Measurements from ENCODE around the gene PPM1M.

The PPM1M gene

DNA sequence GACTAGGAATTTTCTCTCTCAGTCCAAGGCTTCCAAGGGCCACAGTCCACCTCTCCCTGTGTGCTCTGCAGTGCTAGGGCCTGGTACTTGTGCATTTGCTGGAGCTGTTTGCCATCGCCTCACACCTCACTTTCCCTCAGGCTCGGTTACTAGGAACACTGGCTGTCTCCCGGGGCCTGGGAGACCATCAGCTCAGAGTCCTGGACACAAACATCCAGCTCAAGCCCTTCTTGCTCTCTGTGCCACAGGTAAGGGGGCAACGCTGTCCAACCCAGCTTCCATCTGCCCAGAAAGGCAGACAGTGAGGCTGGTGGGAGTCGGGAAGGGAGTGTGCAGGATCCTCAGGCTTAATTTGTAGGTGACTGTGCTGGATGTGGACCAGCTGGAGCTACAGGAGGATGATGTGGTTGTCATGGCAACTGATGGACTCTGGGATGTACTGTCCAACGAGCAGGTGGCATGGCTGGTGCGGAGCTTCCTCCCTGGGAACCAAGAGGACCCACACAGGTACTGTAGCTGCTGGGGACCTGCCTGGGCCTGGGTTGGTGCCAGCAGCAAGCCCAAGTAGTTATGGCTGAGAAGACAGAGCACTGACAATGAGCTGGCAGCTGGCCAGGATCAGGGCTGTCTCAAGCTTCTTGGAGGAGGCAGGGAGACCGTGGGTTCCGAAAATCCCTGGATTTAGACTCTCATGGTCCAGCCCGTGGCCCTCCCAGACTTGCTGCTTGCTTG is 3.4 kb downstream of the PPM1M start:
- TF ChIP-seq, protein P1, sequence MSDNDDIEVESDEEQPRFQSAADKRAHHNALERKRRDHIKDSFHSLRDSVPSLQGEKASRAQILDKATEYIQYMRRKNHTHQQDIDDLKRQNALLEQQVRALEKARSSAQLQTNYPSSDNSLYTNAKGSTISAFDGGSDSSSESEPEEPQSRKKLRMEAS (IDR thresholded peaks at IDR 0.05): no peak
- TF ChIP-seq NFIC (IDR thresholded peaks at IDR 0.05): peak; percentile 72

DNA sequence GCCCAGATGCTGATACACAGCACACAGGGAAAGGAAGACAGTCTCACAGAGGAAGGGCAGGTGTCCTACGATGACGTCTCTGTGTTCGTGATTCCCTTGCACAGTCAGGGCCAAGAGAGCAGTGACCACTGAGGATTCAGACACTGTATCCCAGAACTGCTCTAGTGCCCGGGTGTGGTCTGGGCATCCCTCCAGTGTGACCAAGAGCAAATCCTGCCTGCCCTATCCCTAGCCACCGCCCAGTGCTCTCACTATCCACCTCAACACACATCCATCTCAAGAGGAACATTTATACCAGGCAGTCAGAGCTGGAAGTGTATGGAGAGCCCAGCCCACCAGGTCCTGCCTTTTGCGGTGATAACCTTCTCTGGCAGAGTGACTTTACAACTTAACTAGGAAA is 4.1 kb downstream of the PPM1M start:
- TF ChIP-seq TEAD4 (IDR thresholded peaks at IDR 0.05) (no peak), TCF12 (IDR thresholded peaks at IDR 0.05; ENCODE audit: low read depth) (no peak), TAF1 (IDR thresholded peaks at IDR 0.05; ENCODE audit: low read depth) (no peak), EP300 (IDR thresholded peaks at IDR 0.05; ENCODE audit: borderline replicate concordance) (no peak)

DNA sequence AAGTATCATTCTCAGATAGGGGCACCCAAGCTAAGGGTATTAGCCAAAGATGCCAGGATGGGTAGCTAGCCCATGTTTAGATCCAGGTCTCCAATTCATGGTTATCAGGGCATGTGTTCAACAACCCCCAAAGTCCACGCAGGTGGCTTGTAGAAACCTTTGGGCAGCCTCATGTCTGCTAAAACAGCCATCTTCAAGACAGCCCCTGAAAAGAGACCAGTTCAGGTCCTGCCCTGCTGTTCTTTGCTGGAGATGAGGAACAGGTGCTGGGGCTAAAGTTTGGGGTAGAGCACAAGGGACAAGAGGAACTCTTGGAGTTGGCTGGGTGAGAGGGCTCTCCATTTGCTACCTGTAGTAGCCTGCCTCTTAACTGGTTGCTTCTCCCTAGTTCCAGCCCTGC is 4.6 kb downstream of the PPM1M start:
- TF ChIP-seq ZBTB7A (IDR thresholded peaks at IDR 0.05; ENCODE audit: low read depth): no peak
- no peak for TF ChIP-seq CREB1 (IDR thresholded peaks at IDR 0.05; ENCODE audit: low read depth)
- TF ChIP-seq NFIC (IDR thresholded peaks at IDR 0.05): no peak
- TF ChIP-seq, protein P2, sequence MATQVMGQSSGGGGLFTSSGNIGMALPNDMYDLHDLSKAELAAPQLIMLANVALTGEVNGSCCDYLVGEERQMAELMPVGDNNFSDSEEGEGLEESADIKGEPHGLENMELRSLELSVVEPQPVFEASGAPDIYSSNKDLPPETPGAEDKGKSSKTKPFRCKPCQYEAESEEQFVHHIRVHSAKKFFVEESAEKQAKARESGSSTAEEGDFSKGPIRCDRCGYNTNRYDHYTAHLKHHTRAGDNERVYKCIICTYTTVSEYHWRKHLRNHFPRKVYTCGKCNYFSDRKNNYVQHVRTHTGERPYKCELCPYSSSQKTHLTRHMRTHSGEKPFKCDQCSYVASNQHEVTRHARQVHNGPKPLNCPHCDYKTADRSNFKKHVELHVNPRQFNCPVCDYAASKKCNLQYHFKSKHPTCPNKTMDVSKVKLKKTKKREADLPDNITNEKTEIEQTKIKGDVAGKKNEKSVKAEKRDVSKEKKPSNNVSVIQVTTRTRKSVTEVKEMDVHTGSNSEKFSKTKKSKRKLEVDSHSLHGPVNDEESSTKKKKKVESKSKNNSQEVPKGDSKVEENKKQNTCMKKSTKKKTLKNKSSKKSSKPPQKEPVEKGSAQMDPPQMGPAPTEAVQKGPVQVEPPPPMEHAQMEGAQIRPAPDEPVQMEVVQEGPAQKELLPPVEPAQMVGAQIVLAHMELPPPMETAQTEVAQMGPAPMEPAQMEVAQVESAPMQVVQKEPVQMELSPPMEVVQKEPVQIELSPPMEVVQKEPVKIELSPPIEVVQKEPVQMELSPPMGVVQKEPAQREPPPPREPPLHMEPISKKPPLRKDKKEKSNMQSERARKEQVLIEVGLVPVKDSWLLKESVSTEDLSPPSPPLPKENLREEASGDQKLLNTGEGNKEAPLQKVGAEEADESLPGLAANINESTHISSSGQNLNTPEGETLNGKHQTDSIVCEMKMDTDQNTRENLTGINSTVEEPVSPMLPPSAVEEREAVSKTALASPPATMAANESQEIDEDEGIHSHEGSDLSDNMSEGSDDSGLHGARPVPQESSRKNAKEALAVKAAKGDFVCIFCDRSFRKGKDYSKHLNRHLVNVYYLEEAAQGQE (IDR thresholded peaks at IDR 0.05; ENCODE audit: low read depth): no peak
- TF ChIP-seq YY1 (IDR thresholded peaks at IDR 0.05; ENCODE audit: low read depth): no peak
- no peak for TF ChIP-seq EP300 (IDR thresholded peaks at IDR 0.05; ENCODE audit: borderline replicate concordance)
- TF ChIP-seq FOXM1 (IDR thresholded peaks at IDR 0.05; ENCODE audit: borderline replicate concordance, low read depth): no peak
- no peak for TF ChIP-seq TCF12 (IDR thresholded peaks at IDR 0.05; ENCODE audit: low read depth)
- TF ChIP-seq CEBPB (IDR thresholded peaks at IDR 0.05): no peak
- no peak for TF ChIP-seq EGR1 (IDR thresholded peaks at IDR 0.05)
- no peak for TF ChIP-seq USF1 (IDR thresholded peaks at IDR 0.05)
- TF ChIP-seq TEAD4 (IDR thresholded peaks at IDR 0.05): no peak

- TF ChIP-seq NFIC (IDR thresholded peaks at IDR 0.05): no peak
- TF ChIP-seq USF1 (IDR thresholded peaks at IDR 0.05): no peak
- no peak for TF ChIP-seq EP300 (IDR thresholded peaks at IDR 0.05; ENCODE audit: borderline replicate concordance)
- no peak for TF ChIP-seq EGR1 (IDR thresholded peaks at IDR 0.05)
- TF ChIP-seq, protein P2 (IDR thresholded peaks at IDR 0.05; ENCODE audit: low read depth): no peak
- TF ChIP-seq CREB1 (IDR thresholded peaks at IDR 0.05; ENCODE audit: low read depth): no peak
- no peak for TF ChIP-seq FOXM1 (IDR thresholded peaks at IDR 0.05; ENCODE audit: borderline replicate concordance, low read depth)
- no peak for TF ChIP-seq ZBTB7A (IDR thresholded peaks at IDR 0.05; ENCODE audit: low read depth)
- no peak for TF ChIP-seq CEBPB (IDR thresholded peaks at IDR 0.05)
Measured at GRCh38 chr3:52253314-52254304, 8.1 kb downstream of the PPM1M start.

DNA sequence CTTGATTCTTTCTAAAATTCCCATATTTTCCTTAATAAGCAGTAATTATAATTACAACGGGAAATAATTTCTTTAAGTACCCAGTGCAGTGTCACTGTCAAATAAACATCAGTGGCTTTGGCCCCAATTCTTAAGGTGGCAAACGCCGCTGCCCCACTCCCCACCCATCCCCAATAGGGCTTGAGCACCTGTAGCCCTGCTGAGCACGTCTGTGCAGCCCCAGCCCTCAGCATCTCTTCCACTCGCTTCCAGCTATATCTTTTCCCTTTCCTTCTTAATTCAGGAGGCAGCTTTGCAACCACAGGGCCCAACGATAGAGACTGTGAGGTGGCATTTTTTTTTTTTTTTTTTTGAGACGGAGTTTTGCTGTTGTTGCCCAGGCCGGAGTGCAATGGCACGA is 9.0 kb downstream of the PPM1M start:
- no peak for TF ChIP-seq EP300 (IDR thresholded peaks at IDR 0.05; ENCODE audit: borderline replicate concordance)
- no peak for TF ChIP-seq ZBTB7A (IDR thresholded peaks at IDR 0.05; ENCODE audit: low read depth)
- no peak for TF ChIP-seq FOXM1 (IDR thresholded peaks at IDR 0.05; ENCODE audit: borderline replicate concordance, low read depth)
- TF ChIP-seq TAF1 (IDR thresholded peaks at IDR 0.05; ENCODE audit: low read depth): no peak
- TF ChIP-seq EGR1 (IDR thresholded peaks at IDR 0.05): no peak
- TF ChIP-seq YY1 (IDR thresholded peaks at IDR 0.05; ENCODE audit: low read depth): no peak
- TF ChIP-seq, protein P2 (IDR thresholded peaks at IDR 0.05; ENCODE audit: low read depth): no peak
- no peak for TF ChIP-seq CEBPB (IDR thresholded peaks at IDR 0.05)
- no peak for TF ChIP-seq RAD21 (IDR thresholded peaks at IDR 0.05; ENCODE audit: low read depth)
- no peak for TF ChIP-seq NFIC (IDR thresholded peaks at IDR 0.05)
- no peak for TF ChIP-seq CREB1 (IDR thresholded peaks at IDR 0.05; ENCODE audit: low read depth)
- TF ChIP-seq, protein P1 (IDR thresholded peaks at IDR 0.05): no peak
- no peak for TF ChIP-seq TCF12 (IDR thresholded peaks at IDR 0.05; ENCODE audit: low read depth)

Measured in Ishikawa (cell line).